Activated T-helper 2 cell treated with anti-CD3 and anti-CD28 coated beads, Interferon-gamma antibody, Interleukin-2, Interleukin-4, amounts not matched to agents 10 μg/mL and 5 μg/mL and 100 μg/mL, durations not matched to agents 14 hours and 24 hours and 36 hours (primary cell): Measurements from ENCODE around the gene SELENOS. TPM values are rescaled to one million over a fixed set of nuclear protein-coding genes. Genes with fewer than 3 reads are reported as not detected.
A peak's percentile ranks its signal among the peaks of the same experiment; 100 is the strongest.
"Not testable (repeated sequence)": the region's sequence is repeated elsewhere in the genome, so short reads cannot be mapped to it uniquely, and the experiment has no call there.

Experiments used
- DNase-seq: peaks from one replicate; pipeline ENCODE4 v3.0.0; 2021; ENCODE audit warnings: low spot score
- H3K27ac Mint-ChIP-seq: one replicate; pipeline ENCODE4 v1.8.0; 2021; ENCODE audit warnings: mixed read lengths
- H3K27me3 Mint-ChIP-seq: one replicate; pipeline ENCODE4 v1.8.0; 2021; ENCODE audit warnings: low read depth, mixed read lengths
- H3K36me3 Mint-ChIP-seq: one replicate; pipeline ENCODE4 v1.8.0; 2021; ENCODE audit warnings: low read depth, mixed read lengths
- H3K4me1 Mint-ChIP-seq: one replicate; pipeline ENCODE4 v1.8.0; 2021; ENCODE audit warnings: low read depth, mixed read lengths
- H3K4me3 Mint-ChIP-seq: one replicate; pipeline ENCODE4 v1.8.0; 2021; ENCODE audit warnings: low read depth, mild to moderate bottlenecking, moderate library complexity, mixed read lengths
- H3K9me3 Mint-ChIP-seq: one replicate; pipeline ENCODE4 v1.8.0; 2021; ENCODE audit warnings: mixed read lengths
- intact Hi-C: fragments of 100-400 bp; cut with micrococcal nuclease; formaldehyde crosslinking; loops from one replicate; pipeline ENCODE4 v1.15.1; 2023
- total RNA-seq: library from RNA; stranded (reverse); gene quantifications from 2 replicates; pipeline ENCODE4 v1.2.3, GENCODE V29; 2022

SELENOS gene
- total RNA-seq, 1 donor from 2014 or later, result 39.2 TPM

GRCh38 chr15:101306341-101307047 is 29.2 kb upstream of the SELENOS start:
- H3K4me1 Mint-ChIP-seq, result no peaks in the 10 kb centered on the region
- H3K9me3 Mint-ChIP-seq, result no peaks in the 10 kb centered on the region
- H3K27me3 Mint-ChIP-seq, result no peaks in the 10 kb centered on the region
- intact Hi-C loops, result no loop called here
- H3K27ac Mint-ChIP-seq, result no peak overlapping the region
- no peak overlapping the region for H3K4me3 Mint-ChIP-seq
- H3K36me3 Mint-ChIP-seq, result no peaks in the 10 kb centered on the region
- no peak for DNase-seq

GRCh38 chr15:101305820-101306255 is 28.6 kb upstream of the SELENOS start:
- H3K4me1 Mint-ChIP-seq, result no peaks in the 10 kb centered on the region
- intact Hi-C loops, result no loop called here
- no peaks in the 10 kb centered on the region for H3K9me3 Mint-ChIP-seq
- H3K27ac Mint-ChIP-seq, result no peak overlapping the region
- no peak overlapping the region for H3K4me3 Mint-ChIP-seq
- H3K27me3 Mint-ChIP-seq, result no peaks in the 10 kb centered on the region
- no peaks in the 10 kb centered on the region for H3K36me3 Mint-ChIP-seq
- DNase-seq, result no peak

- no peaks in the 10 kb centered on the region for H3K27me3 Mint-ChIP-seq
- no peaks in the 10 kb centered on the region for H3K4me1 Mint-ChIP-seq
- no peak overlapping the region for H3K4me3 Mint-ChIP-seq
- no peak overlapping the region for H3K27ac Mint-ChIP-seq
- H3K36me3 Mint-ChIP-seq, result no peaks in the 10 kb centered on the region
- intact Hi-C loops, result no loop called here
- no peak for DNase-seq
- no peaks in the 10 kb centered on the region for H3K9me3 Mint-ChIP-seq
Measured at GRCh38 chr15:101303408-101303807, 26.1 kb upstream of the SELENOS start.

GRCh38 chr15:101296418-101297405 is 19.4 kb upstream of the SELENOS start:
- Mint-ChIP-seq H3K36me3 (peaks cover 28% of the 10 kb centered on the region), H3K27ac (no peak overlapping the region), H3K4me3 (peak overlapping the region; percentile 98), H3K9me3 (no peaks in the 10 kb centered on the region), H3K4me1 (peaks cover 31% of the 10 kb centered on the region), H3K27me3 (no peaks in the 10 kb centered on the region)
- intact Hi-C loops, result loop anchor here (2.0 to 5.0 kb wide), 2 partner anchors 24 to 36 kb away; no protein-coding TSS in a partner anchor
- no peak for DNase-seq

- intact Hi-C loops, result loop anchor here (1.0 to 5.0 kb wide), 4 partner anchors 19 to 692 kb away; partner anchors contain the start of gene SELENOS
Measured at GRCh38 chr15:101295607-101296161, 18.4 kb upstream of the SELENOS start.

GRCh38 chr15:101294731-101295606 is 17.7 kb upstream of the SELENOS start, which contains the start of gene SNRPA1:
TSS of gene SNRPA1 (minus strand) at chr15:101295248. CDS start at chr15:101295178, 70 bp downstream.
- Mint-ChIP-seq H3K4me3 (peak within 1 kb of the TSS; percentile 98), H3K4me1 (peaks cover 40% of the 10 kb centered on the region), H3K9me3 (no peaks in the 10 kb centered on the region), H3K27me3 (no peaks in the 10 kb centered on the region), H3K27ac (peak within 1 kb of the TSS; percentile 95), H3K36me3 (peaks cover 44% of the 10 kb centered on the region)
- intact Hi-C loops, result loop anchor here (1.0 to 5.0 kb wide), 4 partner anchors 18 to 692 kb away; partner anchors contain the start of genes SELENOS and TM2D3
- peak; percentile 96 for DNase-seq

More at GRCh38 chr15:101295607-101296161, 18.4 kb upstream of the SELENOS start:
- Mint-ChIP-seq H3K4me3 (peak overlapping the region; percentile 98), H3K27me3 (no peaks in the 10 kb centered on the region), H3K27ac (peak overlapping the region; percentile 95), H3K4me1 (peaks cover 37% of the 10 kb centered on the region), H3K9me3 (no peaks in the 10 kb centered on the region), H3K36me3 (peaks cover 36% of the 10 kb centered on the region)
- DNase-seq, result no peak

- peak overlapping the region; percentile 98 for H3K4me3 Mint-ChIP-seq
- DNase-seq, result no peak
- intact Hi-C loops, result no loop called here
- peaks cover 50% of the 10 kb centered on the region for H3K4me1 Mint-ChIP-seq
- no peaks in the 10 kb centered on the region for H3K9me3 Mint-ChIP-seq
- H3K27ac Mint-ChIP-seq, result peak overlapping the region; percentile 95
- no peaks in the 10 kb centered on the region for H3K27me3 Mint-ChIP-seq
- H3K36me3 Mint-ChIP-seq, result peaks cover 60% of the 10 kb centered on the region
Measured at GRCh38 chr15:101293122-101293521, 15.8 kb upstream of the SELENOS start.

- H3K4me3 Mint-ChIP-seq, result no peak overlapping the region
Measured at GRCh38 chr15:101288905-101289513, 11.7 kb upstream of the SELENOS start.

GRCh38 chr15:101287342-101287741 is 10.1 kb upstream of the SELENOS start:
- H3K9me3 Mint-ChIP-seq, H3K27me3 Mint-ChIP-seq, H3K4me3 Mint-ChIP-seq, intact Hi-C loops, H3K27ac Mint-ChIP-seq, DNase-seq: not testable (repeated sequence)
- Mint-ChIP-seq H3K36me3 (peaks cover 90% of the 10 kb centered on the region), H3K4me1 (peaks cover 33% of the 10 kb centered on the region)

More at GRCh38 chr15:101288905-101289513, 11.7 kb upstream of the SELENOS start:
- H3K27ac Mint-ChIP-seq, result peak overlapping the region; percentile 3
- intact Hi-C loops, result no loop called here
- peaks cover 45% of the 10 kb centered on the region for H3K4me1 Mint-ChIP-seq
- H3K36me3 Mint-ChIP-seq, result peaks cover 91% of the 10 kb centered on the region
- H3K27me3 Mint-ChIP-seq, result no peaks in the 10 kb centered on the region
- no peaks in the 10 kb centered on the region for H3K9me3 Mint-ChIP-seq
- no peak for DNase-seq

GRCh38 chr15:101286471-101287114 is 9.3 kb upstream of the SELENOS start:
- Mint-ChIP-seq H3K9me3 (no peaks in the 10 kb centered on the region), H3K27ac (no peak overlapping the region), H3K27me3 (no peaks in the 10 kb centered on the region), H3K4me3 (no peak overlapping the region), H3K36me3 (peaks cover 90% of the 10 kb centered on the region), H3K4me1 (peaks cover 26% of the 10 kb centered on the region)
- DNase-seq, result no peak
- intact Hi-C loops, result no loop called here

- Mint-ChIP-seq H3K36me3 (peaks cover 86% of the 10 kb centered on the region), H3K4me3 (no peak overlapping the region), H3K4me1 (peaks cover 14% of the 10 kb centered on the region), H3K27ac (no peak overlapping the region), H3K9me3 (no peaks in the 10 kb centered on the region), H3K27me3 (no peaks in the 10 kb centered on the region)
- intact Hi-C loops, result no loop called here
- DNase-seq, result no peak
Measured at GRCh38 chr15:101283931-101284330, 6.6 kb upstream of the SELENOS start.
